HG03354 (cell line): Measurements from ENCODE around the gene OTOG.

Experiments used
- ATAC-seq: cut with Tn5 transposase; IDR thresholded peaks from one replicate; pipeline ENCODE4 v1.9.1; 2021; ENCODE audit warnings: mild to moderate bottlenecking; ENCODE audit not compliant: unreplicated experiment, poor library complexity, severe bottlenecking

OTOG gene

DNA sequence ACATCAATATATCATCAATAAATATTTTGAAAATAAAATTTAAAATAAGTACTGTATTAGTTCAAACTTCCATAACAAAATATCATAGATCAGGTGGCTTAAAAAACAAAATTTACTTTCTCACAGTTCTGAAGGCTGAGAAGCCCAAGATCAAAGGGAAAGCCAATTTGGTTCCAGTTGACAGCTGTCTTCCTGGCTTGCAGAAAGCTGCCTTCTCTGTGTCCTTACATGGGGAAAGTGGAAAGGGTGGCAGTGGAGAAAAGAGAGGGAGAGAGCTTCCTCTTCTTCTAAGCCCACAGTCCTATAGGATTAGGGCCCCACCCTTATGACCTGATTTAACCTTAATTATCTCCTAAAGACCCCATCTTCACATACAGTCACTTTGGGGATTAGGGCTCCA is 121.1 kb downstream of the OTOG start:
- ATAC-seq, result no peak

- ATAC-seq, result no peak
These were observed 125.4 kb downstream of the OTOG start for GRCh38 chr11:17672469-17672868.

DNA sequence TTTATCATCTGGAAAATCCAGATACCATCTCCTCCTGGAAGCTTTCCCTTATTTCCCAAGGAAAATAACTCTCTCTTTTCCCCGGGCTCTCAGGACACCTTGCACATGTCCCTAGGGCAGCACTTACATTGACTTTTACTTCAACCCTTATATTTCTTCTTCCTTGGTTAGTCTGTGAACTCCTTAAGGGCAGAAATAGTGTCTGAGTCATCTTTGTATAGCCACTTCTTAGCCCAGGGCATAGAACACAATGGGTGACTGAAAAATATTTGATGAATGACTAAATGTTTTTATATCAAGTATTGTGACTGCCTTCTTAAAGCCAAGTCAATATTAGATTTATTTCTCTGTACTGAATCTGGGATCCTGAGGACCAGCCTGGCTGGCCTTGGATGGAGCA is 126.9 kb downstream of the OTOG start:
- no peak for ATAC-seq

- no peak for ATAC-seq
These were observed 135.8 kb downstream of the OTOG start for GRCh38 chr11:17682848-17683247.

DNA sequence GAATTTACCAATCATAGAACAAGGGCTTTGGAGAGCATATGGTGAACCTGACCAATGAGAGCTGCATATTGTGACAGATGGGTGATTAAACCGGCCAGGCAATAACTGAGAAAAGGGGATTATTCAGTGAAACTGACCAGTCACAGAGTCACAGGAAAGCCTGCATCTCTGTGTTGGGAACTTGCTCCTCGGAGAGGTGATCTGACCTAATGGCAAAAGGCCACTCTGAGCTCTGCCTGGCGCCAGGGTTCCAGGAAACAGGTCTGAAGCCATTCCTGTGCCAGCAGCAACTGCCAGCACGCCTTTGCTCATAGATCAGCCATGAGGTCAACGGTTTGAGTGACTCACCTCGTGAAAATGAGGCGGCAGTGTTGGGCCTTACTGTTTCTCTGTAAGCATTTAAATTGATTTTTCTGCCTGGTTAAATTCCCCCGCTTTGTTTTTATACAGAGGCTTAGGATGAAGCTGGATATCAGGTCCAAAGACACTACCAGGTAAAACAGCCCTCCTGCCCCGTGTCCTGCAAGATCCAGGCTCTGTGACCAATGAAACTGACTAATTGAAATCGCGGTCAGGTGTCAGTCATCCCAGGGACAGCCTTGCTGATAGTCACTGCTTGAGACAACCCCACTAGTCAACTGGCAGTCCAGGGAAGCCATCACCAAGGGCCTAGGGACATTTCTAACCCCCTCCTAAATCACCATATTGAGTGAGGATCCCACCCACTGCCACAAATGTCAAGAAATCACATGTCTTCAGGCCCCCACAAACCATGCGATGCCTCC is 136.5 kb downstream of the OTOG start:
- no peak for ATAC-seq

DNA sequence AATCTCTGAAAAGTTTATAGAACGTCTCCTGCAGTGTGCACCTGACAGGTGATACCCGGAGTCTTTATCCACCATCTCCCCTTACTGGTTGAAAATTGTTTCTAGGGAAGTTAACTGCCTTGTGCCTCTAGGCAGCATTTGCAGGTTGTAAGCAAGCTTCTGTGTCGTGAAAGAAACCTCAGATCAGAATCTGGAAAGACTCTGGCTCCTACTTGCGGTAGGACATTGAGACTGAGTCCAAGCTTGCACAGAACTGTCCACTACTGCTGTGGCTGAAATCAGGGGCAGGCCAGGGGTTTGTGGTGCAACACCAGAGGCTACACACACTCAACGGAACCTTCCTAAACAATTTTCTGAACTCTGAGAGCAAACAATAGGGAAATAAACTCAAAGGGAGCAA is 137.5 kb downstream of the OTOG start:
- no peak for ATAC-seq

DNA sequence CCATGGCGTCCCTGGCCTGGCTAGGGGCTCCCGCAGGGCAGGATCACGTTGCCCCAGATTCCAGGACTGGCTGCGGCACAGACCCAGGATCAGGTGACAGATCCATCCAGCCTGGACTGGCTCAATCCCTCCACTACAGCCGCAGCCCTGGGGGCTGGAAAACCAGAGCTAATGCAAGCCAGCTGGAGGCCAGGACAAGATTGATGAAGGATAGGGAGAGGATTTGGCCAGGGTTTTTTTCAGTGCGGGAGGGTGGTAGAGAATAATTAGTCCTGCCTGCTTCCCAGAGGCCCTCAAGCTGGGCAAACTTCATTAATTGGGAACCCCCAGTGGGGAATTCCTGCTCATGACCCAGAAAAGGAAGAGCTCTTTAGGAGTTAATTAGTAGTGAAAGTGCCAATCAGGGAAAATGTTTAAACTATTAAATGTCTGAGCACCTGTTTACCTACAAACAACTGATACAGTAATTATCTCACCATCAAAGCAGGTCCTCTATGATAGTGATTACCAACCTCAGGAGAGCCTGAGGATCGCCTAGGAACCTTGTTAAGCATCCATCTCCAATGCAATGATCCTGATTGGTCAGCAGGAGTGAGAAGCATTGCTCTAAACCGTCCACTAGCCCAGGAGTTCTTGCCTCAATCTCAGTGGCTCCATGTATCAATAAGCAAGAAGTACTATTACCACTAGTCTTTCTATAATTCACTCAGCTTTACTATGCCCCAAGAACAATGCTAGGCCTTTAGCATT is 139.3 kb downstream of the OTOG start:
- ATAC-seq, result no peak

GRCh38 chr11:17687946-17688670 is 141.0 kb downstream of the OTOG start:
- ATAC-seq, result no peak

DNA sequence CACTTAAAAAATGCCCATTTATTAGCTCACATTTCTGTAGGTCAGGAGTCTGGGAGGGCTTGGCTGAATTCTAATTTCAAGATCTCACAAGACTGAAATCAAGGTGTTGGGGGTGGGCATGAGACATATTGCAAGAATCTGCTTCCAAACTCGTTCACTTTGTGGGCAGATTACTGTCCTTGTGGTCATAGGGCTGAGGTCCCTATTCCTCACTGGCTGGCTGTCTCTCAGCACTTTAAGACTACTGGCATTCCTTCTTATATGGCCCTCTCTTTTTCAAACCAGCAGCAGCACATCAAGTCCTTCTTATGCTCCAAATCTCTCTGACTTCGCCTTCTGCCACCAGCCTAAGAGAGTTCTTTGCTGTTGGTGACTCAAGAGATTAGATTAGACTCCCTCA is 144.5 kb downstream of the OTOG start:
- ATAC-seq, result no peak

- ATAC-seq, result no peak
These were observed 144.9 kb downstream of the OTOG start for GRCh38 chr11:17691976-17692375.

GRCh38 chr11:17692931-17693330 is 145.9 kb downstream of the OTOG start:
- no peak for ATAC-seq

DNA sequence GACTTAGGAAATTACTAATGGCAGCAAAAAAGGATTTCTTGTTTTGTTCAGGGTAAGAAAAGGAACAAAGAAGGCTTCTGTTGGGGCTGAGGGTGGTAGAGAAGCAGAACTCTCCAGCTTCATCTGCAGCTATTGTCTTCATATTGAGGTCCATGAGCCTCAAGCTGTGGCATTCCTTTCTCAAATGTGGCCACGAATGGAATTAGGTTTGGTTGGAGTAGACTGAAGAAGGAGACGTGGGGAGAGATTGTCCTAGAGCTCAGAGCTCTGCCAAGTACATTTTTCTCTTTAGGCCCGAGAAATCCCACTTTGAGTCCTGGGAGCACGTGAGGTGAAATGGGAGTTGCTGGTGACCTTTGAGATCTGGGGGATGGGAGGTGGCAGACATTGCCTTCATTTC is 146.5 kb downstream of the OTOG start:
- no peak for ATAC-seq

- no peak for ATAC-seq
These were observed 147.5 kb downstream of the OTOG start for GRCh38 chr11:17694494-17695110.

DNA sequence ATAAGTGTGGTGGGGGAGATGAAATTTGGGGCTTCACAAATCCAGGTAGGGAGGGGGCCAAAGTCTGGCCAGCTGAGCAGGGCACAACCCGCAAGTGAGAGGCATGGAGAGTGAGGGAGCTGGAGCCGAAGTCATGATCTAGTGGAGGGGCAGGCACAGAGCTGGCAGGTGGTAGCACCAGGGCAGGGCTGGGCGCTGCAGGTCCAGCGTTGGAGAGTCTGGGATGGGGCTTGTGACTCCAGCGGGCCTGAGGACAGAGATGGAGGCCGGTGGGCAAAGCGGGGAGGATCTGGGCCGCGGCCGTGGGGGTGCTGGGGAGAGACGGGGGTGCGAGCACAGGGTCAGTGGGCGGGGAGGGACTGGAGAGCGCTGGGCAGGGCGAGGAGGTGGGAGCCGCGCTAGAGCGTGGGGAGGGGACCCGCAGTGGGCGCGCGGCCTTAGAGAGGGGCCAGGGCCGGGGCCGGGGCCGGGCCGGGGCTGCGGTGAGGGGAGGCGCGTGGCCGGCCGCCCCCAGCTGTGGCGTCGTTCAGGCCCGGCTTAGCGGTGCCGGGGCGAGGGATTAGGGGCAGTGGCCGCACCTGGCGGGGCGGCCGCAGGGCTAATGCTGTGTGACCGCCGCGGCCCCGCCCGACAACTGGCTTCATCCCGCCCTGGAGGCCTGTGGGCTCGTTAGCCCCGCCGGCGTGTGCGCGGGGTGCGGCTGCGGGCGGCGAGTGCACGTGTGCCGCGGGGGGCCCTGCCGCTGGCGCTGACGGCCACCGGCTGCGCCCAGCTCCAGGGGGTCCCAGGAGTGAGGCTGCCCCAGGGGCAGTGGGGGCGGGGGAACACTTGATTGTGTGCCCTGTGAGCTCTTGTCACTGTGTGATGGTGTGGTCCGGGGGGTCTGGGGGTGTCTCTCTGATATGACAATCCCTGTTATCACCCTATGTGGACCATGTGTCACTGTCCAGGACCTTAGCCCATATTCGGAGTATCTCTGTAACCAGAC is 148.7 kb downstream of the OTOG start:
- ATAC-seq, result no peak

DNA sequence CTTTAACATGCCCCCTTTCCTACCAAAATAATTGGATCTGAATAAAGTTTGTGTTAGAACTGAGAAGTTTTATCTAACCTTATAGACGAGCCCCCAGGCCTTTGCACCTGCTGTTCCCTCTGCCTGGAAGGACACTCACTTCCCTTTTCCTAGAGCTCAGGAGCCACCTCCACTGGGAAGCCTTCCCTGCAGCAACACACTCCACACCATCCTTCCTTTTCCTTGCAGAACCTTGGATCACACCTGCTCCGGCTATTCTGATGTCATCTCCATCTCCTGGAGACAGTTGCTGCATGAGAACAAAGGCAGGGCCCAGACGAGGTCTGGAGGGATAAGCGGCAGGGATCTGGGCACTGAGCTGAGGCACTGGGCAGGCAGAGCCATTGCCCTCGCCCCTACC is 149.7 kb downstream of the OTOG start:
- no peak for ATAC-seq
